ENCODE results near the gene FGR. TPM values are rescaled to one million over a fixed set of nuclear protein-coding genes. Genes with fewer than 3 reads are reported as not detected.
"Not testable (repeated sequence)": the region's sequence is repeated elsewhere in the genome, so short reads cannot be mapped to it uniquely, and the experiment has no call there.

FGR gene
- total and polyA plus RNA-seq, 11 donors = 1.1 to 25.9 (median 3.3) TPM

DNA sequence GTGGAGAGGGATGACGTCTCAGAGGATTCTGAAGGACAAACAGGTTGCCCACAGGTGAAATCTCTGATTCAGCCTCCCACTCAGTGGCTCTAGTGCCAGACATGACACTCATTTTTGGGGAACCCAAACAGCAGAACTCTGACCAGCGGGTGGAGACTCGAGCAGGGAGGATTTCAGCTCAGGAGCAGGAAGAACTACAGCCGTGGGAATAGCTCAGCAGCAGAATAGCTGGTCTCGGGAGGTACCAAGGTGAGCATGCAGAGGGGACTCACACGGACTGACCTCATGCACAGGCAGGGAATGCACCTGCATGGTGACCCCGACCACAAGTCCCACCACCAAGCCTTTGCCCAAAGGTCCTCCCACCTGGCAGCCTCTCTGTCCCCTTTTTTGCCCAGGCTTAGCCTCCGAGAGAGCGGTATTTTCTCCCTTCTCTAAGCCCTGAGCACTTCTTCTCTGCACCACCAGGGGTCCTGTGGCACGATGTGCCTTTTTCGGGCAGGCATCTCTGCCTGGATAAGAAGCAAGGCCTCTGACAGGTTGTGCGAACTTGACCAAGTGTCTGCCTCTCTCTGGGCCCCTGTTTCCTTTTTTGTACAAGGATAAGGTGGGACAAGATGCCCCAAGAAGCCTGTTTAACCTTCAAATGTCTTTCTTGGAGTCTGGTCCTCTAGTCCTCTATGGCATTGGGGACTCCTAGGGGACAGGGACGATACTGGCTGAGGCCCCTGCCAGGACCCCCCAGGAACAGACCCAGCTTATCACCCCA is 8.8 kb upstream of the FGR start:
- no peak overlapping the region for H3K4me3 ChIP-seq

DNA sequence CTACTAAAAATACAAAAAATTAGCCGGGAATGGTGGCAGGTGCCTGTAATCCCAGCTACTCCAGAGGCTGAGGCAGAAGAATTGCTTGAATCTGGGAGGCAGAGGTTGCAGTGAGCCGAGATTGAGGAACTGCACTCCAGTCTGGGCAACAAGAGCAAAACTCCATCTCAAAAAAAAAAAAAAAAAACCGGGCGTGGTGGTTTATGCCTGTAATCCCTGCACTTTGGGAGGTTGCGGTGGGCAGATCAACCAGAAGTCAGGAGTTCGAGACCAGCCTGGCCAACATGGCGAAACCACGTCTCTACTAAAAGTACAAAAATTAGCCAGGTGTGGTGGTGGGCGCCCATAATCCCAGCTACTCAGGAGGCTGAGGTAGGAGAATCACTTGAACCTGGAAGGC is 5.5 kb upstream of the FGR start:
- H3K4me3 ChIP-seq; H3K9me3 ChIP-seq; H3K27ac ChIP-seq; DNase-seq; intact Hi-C loops (cut with DNase I); H3K27me3 ChIP-seq; ATAC-seq; H3K36me3 ChIP-seq: not testable (repeated sequence)
- H3K4me1 ChIP-seq = peaks cover 0 to 28% (median 0%) of the 10 kb centered on the region in 12 donors
- WGBS, 4 donors = 90 to 95% (median 92%) methylated on average over 9 of the region's 9 CpGs

More for the DNA sequence above, 8.8 kb upstream of the FGR start:
- ATAC-seq (peak in 3 of 4 donors; percentile 65 to 77 (median 73)), DNase-seq (peak in 3 of 5 donors; percentile 64 to 73 (median 71))
- Histone ChIP-seq H3K27me3 (no peaks in the 10 kb centered on the region), H3K36me3 (no peaks in the 10 kb centered on the region), H3K27ac (no peak overlapping the region), H3K4me1 (peaks cover 0 to 34% (median 11%) of the 10 kb centered on the region in 12 donors), H3K9me3 (no peaks in the 10 kb centered on the region)
- 35 to 46% (median 36%) methylated on average over 12 to 13 of the region's 13 CpGs for WGBS, 4 donors
- intact Hi-C loops (cut with DNase I) = loop anchor here in 3 of 10 donors (1.0 to 2.0 kb wide), 2 partner anchors 19 to 20 kb away; no protein-coding TSS in a partner anchor
- TF ChIP-seq, protein P1, sequence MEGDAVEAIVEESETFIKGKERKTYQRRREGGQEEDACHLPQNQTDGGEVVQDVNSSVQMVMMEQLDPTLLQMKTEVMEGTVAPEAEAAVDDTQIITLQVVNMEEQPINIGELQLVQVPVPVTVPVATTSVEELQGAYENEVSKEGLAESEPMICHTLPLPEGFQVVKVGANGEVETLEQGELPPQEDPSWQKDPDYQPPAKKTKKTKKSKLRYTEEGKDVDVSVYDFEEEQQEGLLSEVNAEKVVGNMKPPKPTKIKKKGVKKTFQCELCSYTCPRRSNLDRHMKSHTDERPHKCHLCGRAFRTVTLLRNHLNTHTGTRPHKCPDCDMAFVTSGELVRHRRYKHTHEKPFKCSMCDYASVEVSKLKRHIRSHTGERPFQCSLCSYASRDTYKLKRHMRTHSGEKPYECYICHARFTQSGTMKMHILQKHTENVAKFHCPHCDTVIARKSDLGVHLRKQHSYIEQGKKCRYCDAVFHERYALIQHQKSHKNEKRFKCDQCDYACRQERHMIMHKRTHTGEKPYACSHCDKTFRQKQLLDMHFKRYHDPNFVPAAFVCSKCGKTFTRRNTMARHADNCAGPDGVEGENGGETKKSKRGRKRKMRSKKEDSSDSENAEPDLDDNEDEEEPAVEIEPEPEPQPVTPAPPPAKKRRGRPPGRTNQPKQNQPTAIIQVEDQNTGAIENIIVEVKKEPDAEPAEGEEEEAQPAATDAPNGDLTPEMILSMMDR (IDR thresholded peaks at IDR 0.05) = peak; percentile 71 to 85 (median 77)
- no peak for TF ChIP-seq POLR2A (IDR thresholded peaks at IDR 0.05)

DNA sequence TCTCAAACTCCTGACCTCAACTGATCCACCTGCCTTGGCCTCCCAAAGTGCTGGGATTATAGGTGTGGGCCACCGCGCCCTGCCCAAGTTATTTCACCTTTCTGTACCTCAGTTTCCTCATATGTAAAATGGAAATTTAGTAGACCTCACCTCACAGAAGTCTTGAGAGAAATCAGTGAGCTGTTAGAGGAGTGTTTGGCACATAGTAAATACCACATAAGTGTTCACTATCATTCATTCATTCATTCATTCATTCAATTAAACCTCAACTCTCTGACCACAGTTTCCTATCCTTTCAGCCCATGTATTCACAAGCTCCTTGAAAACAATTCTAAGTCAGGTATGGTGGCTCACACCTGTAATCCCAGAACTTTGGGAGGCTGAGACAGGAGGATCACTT is 3.8 kb upstream of the FGR start:
- Histone ChIP-seq H3K4me3 (no peak overlapping the region), H3K36me3 (no peaks in the 10 kb centered on the region), H3K27ac (no peak overlapping the region), H3K4me1 (peaks cover 0 to 32% (median 9%) of the 10 kb centered on the region in 12 donors), H3K9me3 (no peaks in the 10 kb centered on the region), H3K27me3 (peaks cover 0 to 5% (median 0%) of the 10 kb centered on the region in 9 donors)
- intact Hi-C loops (cut with DNase I) = no loop called here
- ATAC-seq (no peak), DNase-seq (no peak)
- TF ChIP-seq, protein P1 (IDR thresholded peaks at IDR 0.05) = no peak
- TF ChIP-seq POLR2A (IDR thresholded peaks at IDR 0.05) = no peak
- 96 to 100% (median 97%) methylated on average over 2 of the region's 2 CpGs for WGBS, 4 donors

DNA sequence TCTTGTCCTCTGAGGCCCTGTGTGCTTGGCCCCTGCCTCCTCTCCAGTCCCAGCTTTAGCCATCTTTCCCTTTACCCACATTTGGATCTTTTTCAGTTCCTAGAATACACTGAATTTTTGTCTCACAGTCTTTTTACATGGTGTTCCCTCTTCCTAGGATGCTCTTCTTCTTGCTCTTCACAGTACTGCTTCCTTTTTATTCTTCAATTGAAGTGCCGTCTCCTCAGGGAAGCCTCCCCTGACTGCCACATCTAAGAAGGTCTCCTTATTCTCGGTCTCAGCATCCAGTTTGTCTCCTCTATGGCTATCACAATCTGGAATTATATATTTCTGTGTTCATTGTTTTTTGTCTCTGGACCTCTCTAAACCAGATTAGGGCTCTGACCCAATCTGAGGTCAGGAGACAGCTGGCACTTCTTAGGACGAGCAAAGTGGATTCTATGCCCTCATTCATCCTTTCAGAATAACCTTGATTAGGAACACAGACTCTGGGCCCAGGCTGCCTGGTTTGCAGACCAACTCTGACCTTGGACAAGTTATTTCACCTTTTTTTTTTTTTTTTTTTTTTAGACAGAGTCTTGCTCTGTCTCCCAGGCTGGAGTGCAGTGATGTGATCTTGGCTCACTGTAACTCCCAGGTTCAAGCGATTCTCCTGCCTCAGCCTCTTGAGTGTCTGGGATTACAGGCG is 3.2 kb upstream of the FGR start:
- 56 to 71% (median 65%) methylated on average over 5 of the region's 5 CpGs for WGBS, 4 donors
- H3K4me1 ChIP-seq = peaks cover 0 to 34% (median 13%) of the 10 kb centered on the region in 12 donors
- ATAC-seq (no peak), DNase-seq (no peak)
- H3K36me3 ChIP-seq = no peaks in the 10 kb centered on the region
- intact Hi-C loops (cut with DNase I) = no loop called here
- TF ChIP-seq POLR2A (IDR thresholded peaks at IDR 0.05) = no peak
- TF ChIP-seq, protein P1 (IDR thresholded peaks at IDR 0.05) = no peak
- H3K27ac ChIP-seq = no peak overlapping the region
- H3K9me3 ChIP-seq = no peaks in the 10 kb centered on the region
- no peak overlapping the region for H3K4me3 ChIP-seq
- peaks cover 0 to 5% (median 0%) of the 10 kb centered on the region in 9 donors for H3K27me3 ChIP-seq

Data from heart left ventricle (tissue), 16 donors.